ENCODE data around the gene TNNC1.

DNA sequence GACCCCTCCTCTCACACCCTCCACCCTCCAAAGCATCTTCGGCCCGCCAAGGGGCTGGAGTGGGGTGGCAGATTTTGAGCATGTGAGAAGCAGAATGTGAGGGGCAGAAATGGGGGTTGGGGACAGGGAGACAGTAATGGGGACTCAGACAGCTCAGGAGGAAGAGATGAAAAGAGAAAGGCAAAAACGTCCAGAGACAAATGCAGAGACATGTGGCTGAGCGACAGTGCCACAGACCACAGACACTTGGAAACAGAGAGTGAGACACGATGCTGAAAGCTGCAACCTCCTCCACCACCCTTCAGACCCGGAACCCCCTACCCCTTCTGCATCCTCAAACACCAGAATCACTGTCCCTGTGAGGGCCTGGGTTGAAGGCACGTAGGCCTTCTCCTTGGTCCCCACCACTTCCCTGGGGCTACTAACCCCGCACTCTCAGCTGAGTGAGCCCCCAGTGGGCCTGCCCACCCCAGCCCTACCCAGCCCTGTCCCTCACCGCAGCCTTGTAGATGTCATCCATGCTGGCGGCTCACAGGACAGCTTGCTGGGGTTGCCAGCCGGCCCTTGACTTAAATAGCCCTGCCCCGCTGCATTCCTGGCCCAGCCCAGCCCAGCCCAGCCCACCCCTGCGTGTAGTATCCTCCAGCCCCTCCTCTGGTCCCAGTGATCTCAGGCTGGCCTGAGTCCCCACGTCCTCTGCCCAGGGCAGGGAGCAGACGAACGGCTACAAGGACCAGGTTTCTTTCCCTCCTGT is at the start of gene TNNC1:
- TF ChIP-seq RFXAP (CRISPR knock-in tag; IDR thresholded peaks at IDR 0.05; ENCODE audit: borderline replicate concordance), result no peak
- TF ChIP-seq, protein P1, sequence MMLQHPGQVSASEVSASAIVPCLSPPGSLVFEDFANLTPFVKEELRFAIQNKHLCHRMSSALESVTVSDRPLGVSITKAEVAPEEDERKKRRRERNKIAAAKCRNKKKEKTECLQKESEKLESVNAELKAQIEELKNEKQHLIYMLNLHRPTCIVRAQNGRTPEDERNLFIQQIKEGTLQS (CRISPR knock-in tag; IDR thresholded peaks at IDR 0.05), result no peak
- 0 out of 2 replicates have a peak, but pooled peaks have one; percentile 19 for TF ChIP-seq TAF1 (CRISPR knock-in tag; IDR thresholded peaks at IDR 0.05)

All from HepG2 (cell line).